Tibial nerve (tissue), 4 donors: ENCODE data around the gene FOXL1. TPM values are rescaled to one million over a fixed set of nuclear protein-coding genes. Genes with fewer than 3 reads are reported as not detected.

Experiments
- DNase-seq, 2 donors: peaks; one replicate each; pipeline ENCODE4 v3.0.0-alpha.2; 2019; ENCODE audit warnings: low spot score in 2 of 2
- H3K27ac ChIP-seq, 4 donors: fragments of 200-600 bp; sonication (generic) in 3 of 4; one replicate each; pipeline ENCODE4 v1.5.1; 2017 to 2019; ENCODE audit warnings: mild to moderate bottlenecking in 1 of 4
- H3K27me3 ChIP-seq, 2 donors: fragments of 200-600 bp; sonication (generic) in 1 of 2; one replicate each; pipeline versions ENCODE4 v1.5.1 to v1.6.0; 2017 to 2019
- H3K36me3 ChIP-seq, 3 donors: fragments of 200-600 bp; sonication (generic); one replicate each; pipeline ENCODE4 v1.5.1; 2018 to 2019
- H3K4me1 ChIP-seq, 4 donors: fragments of 200-600 bp; sonication (generic) in 3 of 4; one replicate each; pipeline ENCODE4 v1.5.1; 2017 to 2019
- H3K4me3 ChIP-seq, 4 donors: fragments of 200-600 bp; sonication (generic) in 3 of 4; one replicate each; pipeline ENCODE4 v1.5.1; 2017 to 2019; ENCODE audit warnings: mild to moderate bottlenecking in 1 of 4, moderate library complexity in 1 of 4
- H3K9me3 ChIP-seq, 4 donors: fragments of 200-600 bp; sonication (generic) in 3 of 4; one replicate each; pipeline ENCODE4 v1.5.1; 2017 to 2019
- EP300 ChIP-seq, 2 donors: sonication (generic); formaldehyde crosslinking; IDR thresholded peaks; one replicate each; pipeline ENCODE4 v1.6.1; 2017; ENCODE audit warnings: antibody characterized with exemption in 2 of 2, mild to moderate bottlenecking in 1 of 2
- POLR2A ChIP-seq, 2 donors: fragments of 450-650 bp; IDR thresholded peaks; one replicate each; pipeline ENCODE4 v1.6.1; 2017; ENCODE audit warnings: antibody characterized with exemption in 2 of 2, mild to moderate bottlenecking in 2 of 2, moderate library complexity in 2 of 2
- WGBS, 2 donors: methylation state at CpG; one replicate each; pipeline ENCODE4 v1.1.5; 2018; 5-methylcytosine and 5-hydroxymethylcytosine counted together
- total RNA-seq, 4 donors: library from RNA; depleted of rRNA; stranded (reverse); fragments of >200 nt; gene quantifications; one replicate each; pipeline ENCODE4 v1.1.0, GENCODE V29; 2016
- TF ChIP-seq, protein P1 (sequence below), 5 experiments: fragments of 200-600 bp in 3 of 5; fragments of 450-650 bp in 2 of 5; sonication (generic) in 3 of 5; IDR thresholded peaks; one replicate each; pipeline ENCODE4 v1.5.1; 2016 to 2019; ENCODE audit warnings: antibody characterized with exemption in 5 of 5, mild to moderate bottlenecking in 3 of 5, moderate library complexity in 2 of 5

Gene FOXL1
- total RNA-seq, 4 donors from 2014 or later, result 6.9 to 10.5 (median 8.1) TPM

- WGBS, 2 donors, result 92 to 96% methylated on average over 14 to 17 of the region's 17 CpGs
- no peak overlapping the region for H3K27ac ChIP-seq
- no peak overlapping the region for H3K4me3 ChIP-seq
- H3K9me3 ChIP-seq, result no peaks in the 10 kb centered on the region
- H3K36me3 ChIP-seq, result peaks cover 0 to 96% (median 34%) of the 10 kb centered on the region in 3 donors
- H3K4me1 ChIP-seq, result no peaks in the 10 kb centered on the region
- DNase-seq, result no peak
- TF ChIP-seq POLR2A (IDR thresholded peaks at IDR 0.05), result no peak
- TF ChIP-seq EP300 (IDR thresholded peaks at IDR 0.05), result no peak
- TF ChIP-seq, protein P1, sequence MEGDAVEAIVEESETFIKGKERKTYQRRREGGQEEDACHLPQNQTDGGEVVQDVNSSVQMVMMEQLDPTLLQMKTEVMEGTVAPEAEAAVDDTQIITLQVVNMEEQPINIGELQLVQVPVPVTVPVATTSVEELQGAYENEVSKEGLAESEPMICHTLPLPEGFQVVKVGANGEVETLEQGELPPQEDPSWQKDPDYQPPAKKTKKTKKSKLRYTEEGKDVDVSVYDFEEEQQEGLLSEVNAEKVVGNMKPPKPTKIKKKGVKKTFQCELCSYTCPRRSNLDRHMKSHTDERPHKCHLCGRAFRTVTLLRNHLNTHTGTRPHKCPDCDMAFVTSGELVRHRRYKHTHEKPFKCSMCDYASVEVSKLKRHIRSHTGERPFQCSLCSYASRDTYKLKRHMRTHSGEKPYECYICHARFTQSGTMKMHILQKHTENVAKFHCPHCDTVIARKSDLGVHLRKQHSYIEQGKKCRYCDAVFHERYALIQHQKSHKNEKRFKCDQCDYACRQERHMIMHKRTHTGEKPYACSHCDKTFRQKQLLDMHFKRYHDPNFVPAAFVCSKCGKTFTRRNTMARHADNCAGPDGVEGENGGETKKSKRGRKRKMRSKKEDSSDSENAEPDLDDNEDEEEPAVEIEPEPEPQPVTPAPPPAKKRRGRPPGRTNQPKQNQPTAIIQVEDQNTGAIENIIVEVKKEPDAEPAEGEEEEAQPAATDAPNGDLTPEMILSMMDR (IDR thresholded peaks at IDR 0.05), result no peak
- no peaks in the 10 kb centered on the region for H3K27me3 ChIP-seq
Observed at GRCh38 chr16:86538196-86538780, 40.1 kb upstream of the FOXL1 start.

DNA sequence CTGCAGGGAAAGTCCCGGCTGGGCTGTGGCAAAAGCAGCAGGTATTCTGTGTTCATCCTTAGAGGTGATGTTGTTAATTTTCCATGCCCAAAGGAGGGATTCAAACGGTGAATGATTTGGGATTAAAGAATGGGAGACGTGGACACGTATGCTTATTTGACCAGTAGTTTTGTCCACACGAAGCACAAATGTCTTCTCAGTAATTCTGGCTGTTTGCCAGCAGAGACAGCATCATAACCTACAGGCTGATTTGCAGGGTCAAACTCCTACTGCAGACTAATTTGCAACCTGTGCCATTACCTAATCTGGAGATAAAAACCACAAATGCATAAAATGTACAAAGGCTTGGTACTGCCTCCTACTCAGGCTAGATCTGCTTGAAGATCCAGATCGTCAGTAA is 37.5 kb upstream of the FOXL1 start:
- Histone ChIP-seq H3K4me3 (no peak overlapping the region), H3K9me3 (no peaks in the 10 kb centered on the region), H3K4me1 (no peaks in the 10 kb centered on the region), H3K27me3 (no peaks in the 10 kb centered on the region), H3K36me3 (peaks cover 0 to 97% (median 34%) of the 10 kb centered on the region in 3 donors), H3K27ac (no peak overlapping the region)
- no peak for DNase-seq
- TF ChIP-seq, protein P1 (IDR thresholded peaks at IDR 0.05), result no peak
- no peak for TF ChIP-seq POLR2A (IDR thresholded peaks at IDR 0.05)
- TF ChIP-seq EP300 (IDR thresholded peaks at IDR 0.05), result no peak
- WGBS, 2 donors, result 76 to 85% methylated on average over 6 of the region's 6 CpGs

GRCh38 chr16:86541560-86541959 is 36.8 kb upstream of the FOXL1 start:
- Histone ChIP-seq H3K4me3 (no peak overlapping the region), H3K27me3 (no peaks in the 10 kb centered on the region), H3K36me3 (peaks cover 0 to 97% (median 34%) of the 10 kb centered on the region in 3 donors), H3K9me3 (no peaks in the 10 kb centered on the region), H3K27ac (no peak overlapping the region), H3K4me1 (peaks cover 0 to 5% (median 0%) of the 10 kb centered on the region in 4 donors)
- TF ChIP-seq, protein P1 (IDR thresholded peaks at IDR 0.05), result no peak
- TF ChIP-seq POLR2A (IDR thresholded peaks at IDR 0.05), result no peak
- no peak for TF ChIP-seq EP300 (IDR thresholded peaks at IDR 0.05)
- no peak for DNase-seq
- WGBS, 2 donors, result 88 to 92% methylated on average over 11 of the region's 11 CpGs

GRCh38 chr16:86542756-86543750 is 35.3 kb upstream of the FOXL1 start:
- H3K27ac ChIP-seq, result no peak overlapping the region
- TF ChIP-seq EP300 (IDR thresholded peaks at IDR 0.05) (no peak), POLR2A (IDR thresholded peaks at IDR 0.05) (no peak)
- TF ChIP-seq, protein P1 (IDR thresholded peaks at IDR 0.05), result no peak
- DNase-seq, result no peak
- H3K27me3 ChIP-seq, result no peaks in the 10 kb centered on the region
- WGBS, 2 donors, result 89 to 91% methylated on average over 21 of the region's 21 CpGs
- H3K4me3 ChIP-seq, result no peak overlapping the region
- peaks cover 0 to 5% (median 0%) of the 10 kb centered on the region in 4 donors for H3K4me1 ChIP-seq
- H3K36me3 ChIP-seq, result peaks cover 0 to 98% (median 29%) of the 10 kb centered on the region in 3 donors
- H3K9me3 ChIP-seq, result no peaks in the 10 kb centered on the region

GRCh38 chr16:86545481-86545880 is 32.9 kb upstream of the FOXL1 start:
- no peak for TF ChIP-seq EP300 (IDR thresholded peaks at IDR 0.05)
- no peak for TF ChIP-seq POLR2A (IDR thresholded peaks at IDR 0.05)
- TF ChIP-seq, protein P1 (IDR thresholded peaks at IDR 0.05), result no peak
- peak overlapping the region in 1 of 4 donors; percentile 25 for H3K27ac ChIP-seq
- H3K4me1 ChIP-seq, result peaks cover 0 to 5% (median 0%) of the 10 kb centered on the region in 4 donors
- no peaks in the 10 kb centered on the region for H3K27me3 ChIP-seq
- no peak overlapping the region for H3K4me3 ChIP-seq
- H3K9me3 ChIP-seq, result no peaks in the 10 kb centered on the region
- 77 to 79% methylated on average over 12 of the region's 12 CpGs for WGBS, 2 donors
- peaks cover 0 to 95% (median 10%) of the 10 kb centered on the region in 3 donors for H3K36me3 ChIP-seq
- DNase-seq, result no peak
